HG03460 (cell line): ENCODE measurements around the gene RAPGEFL1.
A peak's percentile ranks its signal among the peaks of the same experiment; 100 is the strongest.
"Not testable (repeated sequence)": the region's sequence is repeated elsewhere in the genome, so short reads cannot be mapped to it uniquely, and the experiment has no call there.

Experiments
- ATAC-seq: cut with Tn5 transposase; IDR thresholded peaks from one replicate; pipeline ENCODE4 v1.9.1; 2021; ENCODE audit not compliant: unreplicated experiment

RAPGEFL1 gene

DNA sequence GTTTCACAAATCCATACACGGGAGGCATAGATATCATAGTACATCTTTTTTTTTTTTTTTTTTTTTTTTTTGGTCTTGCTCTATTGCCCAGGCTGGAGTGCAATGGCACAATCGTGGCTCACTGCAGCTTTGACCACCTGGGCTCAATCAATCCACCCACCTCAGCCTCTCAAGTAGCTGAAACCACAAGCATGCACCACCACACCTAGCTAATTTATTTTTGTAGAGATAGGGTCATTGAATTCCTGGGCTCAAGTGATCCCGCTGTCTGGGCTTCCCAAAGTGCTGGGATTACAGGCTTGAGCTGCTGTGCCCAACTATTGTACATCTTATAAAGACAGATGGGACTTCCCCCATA, 3.5 kb upstream of the RAPGEFL1 start:
- ATAC-seq, result no peak

DNA sequence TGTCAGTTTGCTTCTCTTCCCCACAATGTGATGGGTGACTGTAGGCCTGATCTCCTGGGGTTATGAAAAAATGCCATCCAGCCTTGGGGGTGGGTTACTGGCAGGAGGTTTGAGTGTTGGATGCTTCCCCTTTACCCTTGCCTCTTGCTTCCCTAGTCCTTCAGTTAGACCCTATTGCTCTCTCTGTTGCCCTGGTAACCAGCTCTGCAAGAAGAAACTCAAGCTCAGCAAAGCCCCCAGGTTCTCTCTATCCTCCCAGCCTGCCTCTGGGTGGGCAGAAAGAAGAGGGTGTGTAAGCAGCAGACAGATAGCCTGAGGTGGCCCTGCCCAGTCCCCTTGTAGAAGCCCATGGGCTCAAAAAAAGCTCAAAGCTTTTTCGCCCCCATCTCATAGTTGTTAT, 2.8 kb upstream of the RAPGEFL1 start:
- no peak for ATAC-seq

DNA sequence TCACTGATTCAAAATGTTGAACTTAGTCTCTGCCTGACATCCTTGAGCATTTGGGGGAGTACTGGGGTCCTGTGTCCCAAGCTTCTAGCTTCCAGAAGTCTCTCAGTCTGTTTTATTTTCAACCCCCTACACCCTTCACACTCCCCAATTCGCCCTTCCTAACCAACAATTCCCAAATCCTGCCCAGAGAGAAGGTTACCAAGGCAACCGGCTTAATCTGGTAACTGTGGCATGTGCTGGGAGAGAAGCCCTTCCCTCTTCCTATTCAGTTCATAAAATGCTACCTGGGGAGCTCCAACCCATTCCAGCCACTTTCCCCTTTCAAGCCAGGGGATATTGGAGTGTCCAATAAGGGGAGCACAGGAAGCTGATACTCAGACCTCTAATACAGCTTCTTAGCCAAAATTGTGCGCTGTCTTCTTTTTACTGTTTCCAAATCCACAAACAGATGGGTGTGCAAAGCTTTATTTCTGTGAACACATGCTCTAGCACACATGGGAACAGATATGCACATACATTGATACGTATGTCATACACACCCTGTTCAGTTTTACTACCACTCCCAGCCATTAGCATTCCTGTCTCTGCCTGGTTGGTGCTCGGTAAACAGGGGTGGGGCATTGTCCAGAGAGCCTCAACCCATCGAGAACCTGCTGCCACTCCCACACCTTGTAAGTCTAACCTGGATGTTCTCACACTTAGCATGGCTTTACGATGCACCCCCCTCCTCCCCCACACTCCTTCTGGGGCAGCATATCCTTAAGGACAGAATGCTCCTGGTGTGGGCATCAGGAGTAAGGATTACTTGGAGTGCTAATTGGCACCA, 1.1 kb upstream of the RAPGEFL1 start:
- no peak for ATAC-seq

DNA sequence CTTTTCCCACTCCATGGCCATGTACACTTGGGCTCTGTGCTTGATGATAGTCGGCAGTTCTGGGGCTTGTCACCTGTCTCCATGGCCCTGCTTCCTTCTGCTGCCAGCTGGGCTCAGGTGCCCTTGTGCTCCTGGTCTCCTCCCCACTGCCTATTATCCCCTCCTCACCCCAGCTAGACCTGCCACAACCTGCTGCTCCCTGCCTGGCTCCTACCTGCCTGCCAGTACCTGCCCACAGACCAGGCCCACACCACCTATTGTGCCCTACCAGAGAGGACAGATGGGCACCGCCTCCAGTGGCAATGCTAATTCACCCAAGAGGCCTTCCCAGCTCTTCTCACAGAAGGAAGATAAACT, 538 bp upstream of the RAPGEFL1 start:
- ATAC-seq, result no peak

DNA sequence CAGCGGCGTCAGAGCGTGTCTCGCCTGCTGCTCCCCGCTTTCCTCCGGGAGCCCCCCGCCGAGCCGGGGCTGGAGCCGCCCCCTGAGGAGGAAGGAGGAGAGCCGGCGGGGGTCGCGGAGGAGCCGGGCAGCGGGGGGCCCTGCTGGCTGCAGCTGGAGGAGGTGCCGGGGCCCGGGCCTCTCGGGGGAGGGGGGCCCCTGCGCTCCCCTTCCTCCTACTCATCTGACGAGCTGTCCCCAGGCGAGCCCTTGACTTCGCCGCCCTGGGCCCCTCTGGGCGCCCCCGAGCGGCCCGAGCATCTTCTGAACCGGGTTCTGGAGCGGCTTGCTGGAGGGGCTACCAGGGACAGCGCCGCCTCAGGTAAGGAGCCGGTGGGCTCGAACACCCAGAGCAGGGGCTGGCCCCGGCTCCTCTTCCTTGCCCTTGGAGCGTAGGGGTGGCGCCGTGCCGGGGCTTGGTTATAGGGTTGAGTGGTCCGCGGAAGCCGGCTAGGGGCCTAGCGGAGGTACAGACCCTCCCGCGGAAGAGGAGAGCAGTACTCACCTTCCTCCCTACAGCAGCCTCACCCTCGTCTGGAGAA, 841 bp downstream of the RAPGEFL1 start:
- ATAC-seq, result no peak

DNA sequence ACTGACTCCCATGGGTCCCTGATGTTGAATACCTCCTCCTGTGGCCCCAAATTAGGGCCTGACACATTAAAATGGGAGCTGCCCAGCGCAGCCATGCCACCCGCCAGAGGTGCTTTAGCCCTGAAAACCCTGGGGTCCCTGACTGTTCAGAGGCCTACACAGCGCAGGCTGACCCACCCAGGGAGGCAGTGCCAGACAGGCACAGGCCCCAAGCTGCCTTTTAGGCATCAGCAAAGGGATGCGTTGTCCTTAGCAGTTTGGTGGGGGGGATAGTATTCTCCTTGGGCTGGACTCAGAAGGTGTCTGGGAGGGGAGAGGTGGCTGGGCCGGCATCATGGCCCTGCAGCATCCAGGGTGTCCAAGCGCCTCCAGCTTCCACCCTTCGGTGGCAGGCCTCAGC, 1.4 kb downstream of the RAPGEFL1 start:
- no peak for ATAC-seq

DNA sequence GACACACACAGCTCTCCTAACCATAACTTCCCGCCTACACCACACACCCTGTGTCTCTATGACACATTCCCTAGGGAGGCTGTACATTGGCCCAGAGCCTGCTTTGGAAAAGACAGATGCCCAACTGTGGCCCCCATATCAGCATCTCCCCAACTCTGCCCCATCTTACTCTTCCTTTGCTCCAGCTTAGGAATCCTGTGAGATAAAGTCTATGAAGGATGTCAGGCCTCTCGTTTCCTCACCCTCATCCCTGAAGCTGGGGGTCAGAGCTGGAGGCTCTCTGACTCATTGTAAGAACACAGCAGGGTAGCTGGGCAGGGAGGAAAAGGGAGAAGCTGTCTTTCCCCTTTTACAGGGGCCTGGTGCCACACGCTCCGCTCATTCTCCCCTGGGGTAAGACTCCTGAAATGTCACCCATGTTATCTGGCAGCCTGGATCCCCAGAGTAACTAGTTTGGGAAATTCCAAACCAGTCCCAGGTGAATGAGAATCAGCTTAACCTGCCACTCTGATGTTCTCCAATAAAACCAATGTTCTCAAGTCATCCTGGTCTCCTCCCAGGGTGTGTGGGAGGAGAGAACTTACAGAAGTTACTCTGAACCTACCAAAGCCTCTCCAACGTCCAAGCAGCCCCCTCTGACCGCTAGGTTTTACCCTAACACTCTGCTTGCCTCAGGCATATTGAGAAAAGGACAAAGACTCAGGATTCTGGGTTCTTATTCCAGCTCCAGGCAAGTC, 2.8 kb downstream of the RAPGEFL1 start:
- ATAC-seq, result no peak

DNA sequence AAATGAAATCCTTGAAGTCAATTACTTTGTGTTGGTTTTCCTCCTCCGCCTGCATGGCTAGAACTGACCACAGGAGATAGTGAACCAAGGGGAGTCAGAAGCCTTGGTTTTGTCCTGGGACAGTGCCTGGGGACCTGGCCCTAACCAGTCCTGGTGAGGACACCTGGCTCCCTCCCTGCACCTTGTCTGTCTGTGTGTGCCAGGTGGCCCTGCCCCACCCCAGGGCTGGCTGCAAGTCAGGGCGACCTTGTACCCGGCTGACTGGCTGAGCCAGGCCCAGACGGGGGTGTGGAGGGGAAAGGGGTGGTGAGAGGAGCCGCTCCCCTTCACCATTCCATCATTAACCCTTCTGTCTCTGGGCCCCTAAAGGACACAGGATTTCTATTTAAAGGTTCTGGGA, 3.4 kb downstream of the RAPGEFL1 start:
- ATAC-seq, result no peak

DNA sequence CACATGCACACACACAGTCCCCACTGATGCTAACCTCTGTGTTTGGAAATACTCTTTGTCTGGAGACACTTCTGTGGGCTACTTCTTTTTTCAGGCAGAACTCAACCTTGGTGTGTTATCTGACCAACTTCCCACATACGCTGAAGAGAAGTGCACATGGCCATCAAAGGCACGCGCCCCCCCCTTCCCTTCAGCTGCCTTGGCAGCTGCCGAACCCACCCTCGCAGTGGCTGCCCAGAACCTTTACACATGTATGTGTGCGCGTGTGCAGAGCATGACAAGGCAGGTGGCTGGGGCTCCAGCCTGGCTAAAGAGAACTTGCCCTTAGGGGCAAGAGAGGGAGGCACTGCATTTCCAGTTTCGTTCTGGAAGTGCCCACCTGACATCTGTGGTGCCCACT, 3.9 kb downstream of the RAPGEFL1 start:
- no peak for ATAC-seq

DNA sequence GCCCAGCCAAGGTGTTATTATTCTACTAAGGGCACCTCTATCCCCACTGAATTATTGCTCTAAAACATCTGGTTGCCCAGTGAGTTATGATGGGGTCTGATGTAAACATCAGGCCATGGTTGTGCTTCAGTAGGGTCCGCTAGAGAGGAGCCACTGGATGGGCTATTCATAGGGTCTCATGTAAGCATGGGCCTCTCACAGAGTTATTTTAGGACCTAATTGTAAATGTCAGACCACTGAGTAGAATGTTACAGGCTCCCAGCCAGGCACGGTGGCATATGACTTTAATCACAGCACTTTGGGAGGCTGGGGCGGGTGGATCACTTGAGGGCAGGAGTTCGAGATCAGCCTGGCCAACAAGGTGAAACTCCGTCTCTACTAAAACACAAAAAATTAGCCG, 5.3 kb downstream of the RAPGEFL1 start:
- ATAC-seq, result no peak

DNA sequence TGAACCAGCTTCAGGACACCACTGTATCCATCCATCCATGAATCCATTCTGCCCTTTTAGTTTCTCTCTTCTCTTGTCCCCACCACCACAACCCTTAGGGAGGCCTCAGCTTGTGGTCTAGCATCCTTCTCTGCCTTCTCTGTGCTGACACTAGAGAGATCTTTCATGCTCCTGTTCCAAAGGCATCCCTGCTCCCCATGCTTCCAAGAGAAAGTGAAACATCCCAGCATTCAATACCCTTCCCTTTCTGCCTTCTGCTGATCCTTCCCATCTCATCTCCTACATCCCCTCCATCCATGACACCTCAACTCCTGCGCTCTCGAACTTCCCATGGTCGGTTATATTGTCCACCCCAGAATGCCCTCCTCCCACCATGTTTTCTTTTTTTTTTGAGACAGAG, 10.0 kb downstream of the RAPGEFL1 start:
- ATAC-seq, result no peak

DNA sequence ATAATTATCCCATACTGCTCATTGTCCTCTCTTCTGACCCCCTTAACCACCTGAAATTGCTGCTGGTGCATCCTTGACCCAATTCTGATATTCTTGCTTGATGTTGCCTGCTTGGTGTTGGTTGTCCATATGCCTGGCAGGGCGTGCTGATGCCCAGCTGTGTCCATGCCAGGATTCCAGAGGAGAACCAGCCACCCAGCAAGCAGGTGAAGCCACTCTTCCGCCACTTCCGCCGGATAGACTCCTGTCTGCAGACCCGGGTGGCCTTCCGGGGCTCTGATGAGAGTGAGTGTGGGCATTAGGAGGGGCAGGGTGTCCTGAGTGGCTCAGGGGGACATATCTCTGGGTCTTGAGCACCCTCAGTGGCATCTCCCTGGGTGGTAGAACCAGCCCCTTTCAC, 11.4 kb downstream of the RAPGEFL1 start:
- no peak for ATAC-seq

DNA sequence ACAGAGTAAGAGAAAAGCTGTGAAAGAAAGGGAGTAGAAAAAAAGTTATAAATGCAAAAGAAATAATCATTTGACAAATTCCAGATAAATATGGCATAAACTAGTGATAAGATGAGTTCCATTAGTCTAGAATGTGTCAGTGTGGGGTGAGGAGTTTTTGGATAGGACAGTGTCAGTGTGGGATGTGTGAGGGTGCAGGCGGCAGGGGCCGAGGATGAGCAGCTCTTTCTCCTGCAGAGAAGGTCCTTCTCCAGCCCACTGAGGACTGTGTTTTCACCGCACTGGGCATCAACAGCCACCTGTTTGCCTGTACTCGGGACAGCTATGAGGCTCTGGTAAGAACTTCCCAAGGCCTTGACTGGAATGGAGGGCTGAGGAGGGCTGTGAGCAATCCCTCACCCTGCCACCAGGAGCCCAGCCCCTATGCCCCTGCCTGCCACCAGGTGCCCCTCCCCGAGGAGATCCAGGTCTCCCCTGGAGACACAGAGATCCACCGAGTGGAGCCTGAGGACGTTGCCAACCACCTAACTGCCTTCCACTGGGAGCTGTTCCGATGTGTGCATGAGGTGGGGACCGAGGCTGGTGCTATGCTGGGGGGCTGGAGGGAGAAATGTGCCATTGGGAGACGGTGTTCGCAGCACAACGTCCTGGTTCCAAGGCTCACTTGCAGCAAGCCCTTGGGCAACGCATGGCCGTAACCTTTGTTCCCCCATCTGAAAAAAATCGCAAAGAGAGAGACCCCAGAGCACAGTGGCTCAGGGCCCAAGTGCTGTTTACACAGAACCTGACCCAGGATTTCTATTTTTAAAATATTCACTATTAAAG, 13.1 kb downstream of the RAPGEFL1 start:
- ATAC-seq, result no peak

DNA sequence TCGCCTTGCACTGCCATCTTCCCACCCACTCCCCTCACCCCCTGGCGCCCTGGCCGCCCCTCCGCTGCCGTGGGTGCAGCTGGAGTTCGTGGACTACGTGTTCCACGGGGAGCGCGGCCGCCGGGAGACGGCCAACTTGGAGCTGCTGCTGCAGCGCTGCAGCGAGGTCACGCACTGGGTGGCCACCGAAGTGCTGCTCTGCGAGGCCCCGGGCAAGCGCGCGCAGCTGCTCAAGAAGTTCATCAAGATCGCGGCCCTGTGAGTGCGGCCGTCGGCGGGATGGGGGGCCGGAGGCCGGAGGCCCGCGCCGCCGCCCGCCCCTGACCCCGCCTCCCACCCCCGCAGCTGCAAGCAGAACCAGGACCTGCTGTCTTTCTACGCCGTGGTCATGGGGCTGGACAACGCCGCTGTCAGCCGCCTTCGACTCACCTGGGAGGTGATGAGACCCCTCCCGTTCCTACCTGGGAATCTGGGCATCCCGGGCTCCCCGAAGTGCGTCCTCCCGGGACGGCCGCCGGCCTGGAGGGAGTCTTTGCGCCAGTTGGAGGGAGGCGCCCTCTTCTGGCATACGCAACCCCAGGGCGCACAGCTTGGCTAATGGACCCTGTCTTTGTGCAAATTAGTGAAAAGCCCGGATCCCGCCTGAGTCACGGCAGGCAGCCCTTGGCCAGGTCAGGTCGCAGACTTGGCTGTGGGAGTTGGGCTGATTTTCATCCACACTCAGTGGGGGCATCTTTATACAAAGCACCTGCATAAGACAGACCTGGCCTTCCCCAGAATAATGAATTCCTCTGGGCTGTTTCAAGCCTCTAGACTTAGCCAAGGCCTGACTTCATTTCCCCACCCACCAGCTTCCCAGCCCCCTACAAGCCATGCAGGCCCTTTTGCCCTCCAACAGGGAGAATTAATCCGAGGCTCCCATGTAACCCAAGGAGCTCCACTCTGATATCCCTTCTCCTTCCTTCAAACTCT, 14.3 kb downstream of the RAPGEFL1 start:
- ATAC-seq, result peak; percentile 67

DNA sequence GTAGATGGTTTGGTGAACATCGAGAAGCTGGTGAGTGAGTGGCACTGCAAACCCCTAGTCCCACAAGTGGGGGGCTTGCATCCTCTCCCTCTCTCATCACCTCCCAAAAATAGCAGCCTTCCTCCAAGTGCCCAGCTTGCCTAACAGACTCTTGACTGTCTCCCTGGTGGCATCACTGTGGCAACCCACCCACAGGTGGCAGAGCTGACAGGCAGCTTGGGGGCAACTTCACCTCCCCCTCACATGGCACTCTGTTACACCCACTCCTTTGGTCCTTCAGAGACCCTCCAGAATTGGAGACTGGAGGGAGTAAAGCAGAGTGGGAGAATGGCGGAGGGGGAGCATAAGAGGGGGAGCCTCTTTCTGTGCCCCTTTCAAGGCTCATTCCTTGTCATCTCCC, 15.7 kb downstream of the RAPGEFL1 start:
- ATAC-seq, result no peak

DNA sequence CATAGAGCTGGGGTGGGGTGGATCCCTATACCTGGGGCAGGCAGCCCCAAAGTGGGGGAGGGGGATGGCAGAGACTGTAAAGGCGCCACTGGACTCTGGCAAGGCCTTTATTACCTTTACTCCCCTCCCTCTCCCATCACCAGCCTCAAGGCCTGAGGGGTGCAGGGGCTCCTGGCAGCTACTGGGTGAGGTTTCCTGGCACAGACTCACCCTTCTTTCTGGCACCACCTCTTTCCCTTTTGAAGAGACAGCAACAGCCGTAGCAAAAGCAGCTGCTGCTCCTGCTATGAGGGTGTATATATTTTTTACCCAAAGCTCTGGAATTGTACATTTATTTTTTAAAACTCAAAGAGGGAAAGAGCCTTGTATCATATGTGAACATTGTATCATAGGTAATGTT, 17.6 kb downstream of the RAPGEFL1 start:
- ATAC-seq, result no peak

DNA sequence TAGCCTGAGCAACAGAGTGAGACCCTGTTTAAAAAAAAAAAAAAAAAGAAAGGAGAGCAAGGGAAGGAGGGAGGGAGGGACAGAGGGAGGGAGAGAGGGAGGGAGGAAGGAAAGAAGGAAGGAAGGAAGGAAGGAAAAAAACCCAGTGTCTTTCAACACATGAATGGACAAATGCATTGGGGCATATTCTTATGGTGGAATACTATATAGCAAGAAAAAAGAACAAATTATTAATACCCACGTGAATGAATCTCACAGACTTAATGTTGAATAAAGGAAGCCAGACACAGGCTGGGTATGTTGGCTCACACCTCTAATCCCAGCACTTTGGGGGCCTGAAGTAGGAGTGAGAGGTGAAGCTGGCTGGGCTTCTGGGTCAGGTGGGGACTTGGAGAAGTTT, 20.3 kb downstream of the RAPGEFL1 start:
- no peak for ATAC-seq

DNA sequence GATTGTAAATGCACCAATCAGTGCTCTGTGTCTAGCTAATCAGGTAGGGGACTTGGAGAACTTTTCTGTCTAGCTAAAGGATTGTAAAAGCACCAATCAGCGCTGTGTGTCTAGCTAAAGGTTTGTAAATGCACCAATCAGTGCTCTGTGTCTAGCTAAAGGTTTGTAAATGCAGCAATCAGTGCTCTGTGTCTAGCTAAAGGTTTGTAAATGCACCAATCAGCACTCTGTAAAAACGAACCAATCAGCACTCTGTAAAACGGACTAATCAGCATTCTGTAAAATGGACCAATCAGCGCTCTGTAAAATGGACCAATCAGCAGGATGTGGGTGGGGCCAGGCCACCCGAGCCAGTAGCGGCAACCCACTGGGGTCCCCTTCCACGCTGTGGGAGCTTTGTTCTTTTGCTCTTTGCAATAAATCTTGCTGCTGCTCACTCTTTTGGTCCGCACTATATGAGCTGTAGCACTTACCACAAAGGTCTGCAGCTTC, 20.7 kb downstream of the RAPGEFL1 start:
- ATAC-seq, result not testable (repeated sequence)

DNA sequence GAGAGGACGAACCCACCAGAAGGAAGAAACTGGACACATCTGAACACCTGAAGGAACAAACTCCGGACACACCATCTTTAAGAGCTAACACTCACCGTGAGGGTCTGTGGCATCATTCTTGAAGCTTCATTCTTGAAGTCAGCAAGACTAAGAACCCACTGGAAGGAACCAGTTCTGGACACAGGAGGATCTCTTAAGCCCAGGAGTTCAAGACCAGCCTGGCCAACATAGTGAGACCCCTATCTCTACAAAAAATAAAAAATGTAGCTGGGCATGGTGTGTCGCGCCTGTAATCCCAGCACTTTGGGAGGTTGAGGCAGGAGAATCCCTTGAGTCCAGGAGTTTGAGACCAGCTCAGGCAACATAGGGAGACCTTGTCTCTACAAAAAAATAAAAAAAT, 21.3 kb downstream of the RAPGEFL1 start:
- ATAC-seq, result no peak

DNA sequence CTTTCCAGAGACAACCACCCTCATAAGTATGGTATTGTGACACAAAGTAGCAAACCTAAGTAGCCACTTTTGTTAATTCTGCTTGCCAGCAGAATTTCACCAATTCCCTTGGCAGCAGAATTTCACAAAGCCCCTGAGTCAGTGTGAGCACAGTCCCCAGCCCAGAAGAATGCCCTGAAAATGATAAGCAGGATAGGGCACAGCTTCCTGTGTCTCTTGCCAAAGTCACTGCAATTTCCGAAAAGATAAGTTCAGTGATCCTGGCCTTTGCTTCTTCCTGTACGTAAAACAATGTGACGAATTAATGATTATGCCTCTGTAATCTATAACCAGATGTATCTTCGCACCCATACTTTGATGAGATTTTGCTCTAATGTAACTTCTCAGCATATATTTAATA, 25.9 kb downstream of the RAPGEFL1 start:
- ATAC-seq, result no peak
